HFF-Myc (cell line): ENCODE measurements around the gene BCAR1.
"Not testable (repeated sequence)": the region's sequence is repeated elsewhere in the genome, so short reads cannot be mapped to it uniquely, and the experiment has no call there.

Experiments used
- DNase-seq: peaks from one replicate; pipeline ENCODE4 v3.0.0-alpha.2; 2011; ENCODE audit warnings: low read depth; ENCODE audit errors: extremely low read depth
- H3K4me3 ChIP-seq: replicated peaks from 2 replicates; pipeline ENCODE4 v1.5.1; 2011; ENCODE audit warnings: low read depth, mild to moderate bottlenecking, control low read depth, low read length
- TF ChIP-seq, protein P1 (sequence below): IDR thresholded peaks from 2 replicates; pipeline ENCODE4 v1.5.1; 2012; ENCODE audit warnings: mild to moderate bottlenecking, low read depth, low read length, control low read depth; ENCODE audit errors: missing control alignments

The BCAR1 gene

GRCh38 chr16:75244225-75244809 lies 7.1 kb downstream of the BCAR1 start:
- TF ChIP-seq, protein P1, sequence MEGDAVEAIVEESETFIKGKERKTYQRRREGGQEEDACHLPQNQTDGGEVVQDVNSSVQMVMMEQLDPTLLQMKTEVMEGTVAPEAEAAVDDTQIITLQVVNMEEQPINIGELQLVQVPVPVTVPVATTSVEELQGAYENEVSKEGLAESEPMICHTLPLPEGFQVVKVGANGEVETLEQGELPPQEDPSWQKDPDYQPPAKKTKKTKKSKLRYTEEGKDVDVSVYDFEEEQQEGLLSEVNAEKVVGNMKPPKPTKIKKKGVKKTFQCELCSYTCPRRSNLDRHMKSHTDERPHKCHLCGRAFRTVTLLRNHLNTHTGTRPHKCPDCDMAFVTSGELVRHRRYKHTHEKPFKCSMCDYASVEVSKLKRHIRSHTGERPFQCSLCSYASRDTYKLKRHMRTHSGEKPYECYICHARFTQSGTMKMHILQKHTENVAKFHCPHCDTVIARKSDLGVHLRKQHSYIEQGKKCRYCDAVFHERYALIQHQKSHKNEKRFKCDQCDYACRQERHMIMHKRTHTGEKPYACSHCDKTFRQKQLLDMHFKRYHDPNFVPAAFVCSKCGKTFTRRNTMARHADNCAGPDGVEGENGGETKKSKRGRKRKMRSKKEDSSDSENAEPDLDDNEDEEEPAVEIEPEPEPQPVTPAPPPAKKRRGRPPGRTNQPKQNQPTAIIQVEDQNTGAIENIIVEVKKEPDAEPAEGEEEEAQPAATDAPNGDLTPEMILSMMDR: no peak
- peak overlapping the region; percentile 9; the same call in 1 of the 2 replicates for H3K4me3 ChIP-seq

GRCh38 chr16:75243667-75244224 lies 7.7 kb downstream of the BCAR1 start:
- TF ChIP-seq, protein P1: no peak
- no peak for DNase-seq

More at GRCh38 chr16:75244225-75244809, 7.1 kb downstream of the BCAR1 start:
- DNase-seq: no peak

DNA sequence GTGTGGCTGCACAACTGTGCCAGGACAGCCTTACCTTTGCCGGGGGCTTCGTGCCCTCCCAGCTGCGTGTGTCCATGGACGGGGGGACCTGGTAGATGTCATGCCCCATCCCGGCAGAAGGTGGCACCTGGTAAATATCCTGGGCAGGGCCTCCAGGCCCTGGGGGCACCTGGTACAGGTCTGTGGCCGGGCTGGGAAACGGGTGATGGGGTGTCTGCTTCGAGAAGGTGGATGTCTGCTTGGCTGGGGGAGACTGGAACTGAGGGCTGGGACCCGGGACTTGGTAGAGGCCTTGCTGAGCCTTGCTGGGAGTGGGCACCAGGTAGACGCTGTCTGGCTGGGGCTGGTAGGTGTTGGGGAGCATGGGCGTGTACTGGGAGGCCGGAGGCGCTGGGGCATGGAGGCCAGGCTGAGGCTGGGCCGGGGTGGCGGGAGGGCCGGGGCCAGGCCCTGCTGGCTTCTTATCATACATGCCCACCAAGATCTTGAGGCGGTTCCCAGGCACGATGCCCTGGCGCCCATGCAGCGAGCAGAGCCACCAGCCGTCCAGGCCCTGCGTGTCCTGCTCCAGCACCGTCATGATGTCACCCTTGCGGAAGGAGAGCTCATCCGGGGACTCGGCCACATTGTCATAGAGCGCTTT lies 8.9 kb downstream of the BCAR1 start:
- DNase-seq, H3K4me3 ChIP-seq: not testable (repeated sequence)

More at GRCh38 chr16:75243667-75244224, 7.7 kb downstream of the BCAR1 start:
- 0 out of 2 replicates have a peak overlapping the region, but pooled peaks have one; percentile 9 for H3K4me3 ChIP-seq

DNA sequence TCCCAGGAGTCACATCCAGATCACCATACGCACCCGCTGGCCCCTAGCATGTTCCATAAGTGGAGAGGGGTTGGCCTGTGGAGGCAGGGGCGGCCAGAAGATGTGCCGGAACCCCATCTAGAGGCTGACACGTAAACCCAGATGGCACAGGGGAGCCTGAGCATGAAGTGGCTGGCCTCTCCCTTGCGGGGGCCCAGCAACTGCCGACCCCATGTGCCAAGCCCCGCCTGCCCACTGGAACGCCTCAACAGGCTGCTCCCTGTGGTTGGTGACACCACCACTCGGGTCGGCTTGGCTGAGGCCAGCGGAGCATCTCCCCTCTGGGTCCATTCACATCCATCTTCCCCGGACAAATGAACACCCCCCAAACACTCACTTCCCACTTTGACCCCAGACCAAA lies 9.5 kb downstream of the BCAR1 start:
- no peak overlapping the region for H3K4me3 ChIP-seq
- TF ChIP-seq, protein P1: no peak
- DNase-seq: no peak

DNA sequence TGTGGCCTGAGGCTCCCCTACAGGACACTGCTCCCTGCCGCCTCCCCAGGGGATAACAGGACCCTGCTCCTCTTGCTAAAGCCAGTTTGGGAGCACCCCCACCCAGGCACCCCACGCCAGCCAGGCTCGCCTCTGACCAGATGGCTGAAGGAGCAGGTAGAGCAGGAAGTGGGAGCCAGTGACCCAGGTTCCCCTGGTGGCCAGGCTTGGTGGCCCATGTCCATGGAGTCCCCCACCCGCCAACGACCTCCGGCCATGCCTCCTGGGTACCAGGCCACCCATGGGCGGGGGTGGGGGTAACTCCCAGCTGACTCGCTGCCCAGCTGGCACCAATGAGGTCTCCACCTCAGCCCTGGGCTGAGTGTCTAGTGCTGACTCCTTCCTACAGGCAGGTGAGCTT lies 10.0 kb downstream of the BCAR1 start:
- no peak overlapping the region for H3K4me3 ChIP-seq
- TF ChIP-seq, protein P1: no peak
- DNase-seq: no peak

DNA sequence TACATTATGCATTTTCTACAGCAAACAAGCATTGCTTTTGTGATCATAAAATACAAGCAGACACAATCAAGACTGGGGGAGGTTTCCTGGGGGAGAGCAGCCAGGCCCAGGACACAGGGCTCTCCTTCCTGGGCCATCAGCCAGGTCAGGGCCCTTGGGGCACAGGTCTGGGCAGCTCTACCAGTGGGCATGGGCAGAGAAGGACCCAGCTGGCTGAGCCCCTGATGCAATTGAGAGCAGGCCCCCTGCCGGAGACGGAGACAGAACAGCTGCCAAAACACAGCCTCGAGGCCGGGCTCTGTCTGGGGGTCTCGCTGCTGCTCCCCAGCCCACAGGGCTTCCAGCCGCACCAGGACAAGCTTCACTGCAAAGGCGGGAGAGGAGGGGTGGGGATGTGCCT lies 10.8 kb downstream of the BCAR1 start:
- DNase-seq, H3K4me3 ChIP-seq: not testable (repeated sequence)

- H3K4me3 ChIP-seq: no peak overlapping the region
- TF ChIP-seq, protein P1: no peak
- DNase-seq: no peak
Measured at GRCh38 chr16:75239542-75240122, 11.8 kb downstream of the BCAR1 start.
